ENCODE measurements around the gene AHCYL2. TPM values are rescaled to one million over a fixed set of nuclear protein-coding genes. Genes with fewer than 3 reads are reported as not detected.

AHCYL2 gene
- total RNA-seq, 2 experiments from 2014 or later: 5.0 to 8.7 TPM

- intact Hi-C loops (cut with micrococcal nuclease; ENCODE audit: unreplicated experiment): no loop called here
- DNase-seq (ENCODE audit: low spot score): no peak
- H3K4me3 ChIP-seq (ENCODE audit: low read depth, low read length, poor library complexity, severe bottlenecking): no peak overlapping the region
- no peak overlapping the region for H3K27ac ChIP-seq (ENCODE audit: low read depth, low read length, poor library complexity, severe bottlenecking)
- H3K9me3 ChIP-seq (ENCODE audit: low read length): no peaks in the 10 kb centered on the region
- ChIA-PET POLR2A (interaction anchor here (0.7 kb wide), 1 partner anchor 14 kb away, joined by 3 read pairs; no protein-coding TSS in a partner anchor), CTCF (ENCODE audit: unreplicated experiment) (no interaction called here)
- TF ChIP-seq CTCF (conservative IDR thresholded peaks at IDR 0.05; ENCODE audit: low read length) (no peak), EZH2phosphoT487 (IDR thresholded peaks at IDR 0.05; ENCODE audit: borderline replicate concordance, low read depth, low read length) (no peak)
- no peaks in the 10 kb centered on the region for H3K4me1 ChIP-seq (ENCODE audit: insufficient read depth, low read length, poor library complexity, severe bottlenecking)
- H4K20me1 ChIP-seq (ENCODE audit: insufficient read depth, low read length): no peaks in the 10 kb centered on the region
- no peaks in the 10 kb centered on the region for H3K79me2 ChIP-seq (ENCODE audit: insufficient read depth, low read depth, low read length)
- H3K9me2 ChIP-seq (ENCODE audit: insufficient read depth, low read length): no peaks in the 10 kb centered on the region
- no peak overlapping the region for H2AFZ ChIP-seq (ENCODE audit: low read length)
- H3K36me3 ChIP-seq (ENCODE audit: insufficient read depth, low read length): no peaks in the 10 kb centered on the region
- no peak overlapping the region for H3K4me2 ChIP-seq (ENCODE audit: low read length)
- no TSS peak for BruUV-seq (replicated peaks)
Measured at GRCh38 chr7:129240119-129240820, 15.4 kb downstream of the AHCYL2 start.

GRCh38 chr7:129244220-129244619, 19.4 kb downstream of the AHCYL2 start:
- no TSS peak for BruUV-seq (replicated peaks)
- Histone ChIP-seq H3K79me2 (ENCODE audit: insufficient read depth, low read depth, low read length) (no peaks in the 10 kb centered on the region), H3K36me3 (ENCODE audit: insufficient read depth, low read length) (no peaks in the 10 kb centered on the region), H2AFZ (ENCODE audit: low read length) (no peak overlapping the region), H4K20me1 (ENCODE audit: insufficient read depth, low read length) (no peaks in the 10 kb centered on the region; the same call in 1 of the 2 replicates), H3K27ac (ENCODE audit: low read depth, low read length, poor library complexity, severe bottlenecking) (no peak overlapping the region), H3K4me1 (ENCODE audit: insufficient read depth, low read length, poor library complexity, severe bottlenecking) (no peaks in the 10 kb centered on the region), H3K4me2 (ENCODE audit: low read length) (no peak overlapping the region), H3K9me3 (ENCODE audit: low read length) (no peaks in the 10 kb centered on the region), H3K9me2 (ENCODE audit: insufficient read depth, low read length) (no peaks in the 10 kb centered on the region), H3K4me3 (ENCODE audit: low read depth, low read length, poor library complexity, severe bottlenecking) (no peak overlapping the region)
- DNase-seq (ENCODE audit: low spot score): no peak
- TF ChIP-seq EZH2phosphoT487 (IDR thresholded peaks at IDR 0.05; ENCODE audit: borderline replicate concordance, low read depth, low read length) (no peak), CTCF (conservative IDR thresholded peaks at IDR 0.05; ENCODE audit: low read length) (no peak)
- ChIA-PET POLR2A (no interaction called here), CTCF (ENCODE audit: unreplicated experiment) (no interaction called here)
- intact Hi-C loops (cut with micrococcal nuclease; ENCODE audit: unreplicated experiment): no loop called here

GRCh38 chr7:129245533-129245932, 20.7 kb downstream of the AHCYL2 start:
- Histone ChIP-seq H3K4me1 (ENCODE audit: insufficient read depth, low read length, poor library complexity, severe bottlenecking) (no peaks in the 10 kb centered on the region), H3K4me3 (ENCODE audit: low read depth, low read length, poor library complexity, severe bottlenecking) (no peak overlapping the region), H3K9me3 (ENCODE audit: low read length) (no peaks in the 10 kb centered on the region), H2AFZ (ENCODE audit: low read length) (no peak overlapping the region), H4K20me1 (ENCODE audit: insufficient read depth, low read length) (no peaks in the 10 kb centered on the region; the same call in 1 of the 2 replicates), H3K36me3 (ENCODE audit: insufficient read depth, low read length) (no peaks in the 10 kb centered on the region), H3K79me2 (ENCODE audit: insufficient read depth, low read depth, low read length) (no peaks in the 10 kb centered on the region), H3K27ac (ENCODE audit: low read depth, low read length, poor library complexity, severe bottlenecking) (no peak overlapping the region), H3K4me2 (ENCODE audit: low read length) (no peak overlapping the region), H3K9me2 (ENCODE audit: insufficient read depth, low read length) (no peaks in the 10 kb centered on the region)
- BruUV-seq (replicated peaks): no TSS peak
- intact Hi-C loops (cut with micrococcal nuclease; ENCODE audit: unreplicated experiment): no loop called here
- POLR2A ChIA-PET: no interaction called here
- DNase-seq (ENCODE audit: low spot score): no peak
- CTCF ChIA-PET (ENCODE audit: unreplicated experiment): no interaction called here
- TF ChIP-seq EZH2phosphoT487 (IDR thresholded peaks at IDR 0.05; ENCODE audit: borderline replicate concordance, low read depth, low read length): no peak

Data from OCI-LY7 (cell line).